Left cardiac atrium (tissue), 4 donors: Measurements from ENCODE around the gene BNIP3. TPM values are rescaled to one million over a fixed set of nuclear protein-coding genes. Genes with fewer than 3 reads are reported as not detected.

Experiments
- ATAC-seq, 2 donors: fragments of 200-7000 bp; cut with Tn5 transposase; one replicate each; pipeline ENCODE4 v1.9.1; 2020; ENCODE audit warnings: mild to moderate bottlenecking in 2 of 2, moderate library complexity in 2 of 2
- DNase-seq: peaks from one replicate; pipeline ENCODE4 v3.0.0-alpha.2; 2020
- intact Hi-C, 2 donors: fragments of 100-400 bp; cut with DNase I; formaldehyde crosslinking; loops; one replicate each; pipeline versions ENCODE4 v1.14.1 to v1.15.1; 2022 to 2023
- total RNA-seq, 2 donors: library from RNA; stranded (reverse); fragmentation: NEBNext Ultra II Directional; extraction: Animal tissue kit (Norgen Biotek cat#: 25700); gene quantifications; one replicate each; pipeline ENCODE4 v1.2.1, GENCODE V29; 2021
- donor health status: DM: no; HTN: yes; CAD: no.
- donor health status: DM: no; HTN: yes; CAD: no; lungs with severe emphysema.
- donor health status: DM: yes; HTN: yes; CAD: no.
- donor health status: Dilated cardiomyopathy.

Gene BNIP3
- total RNA-seq, 2 donors from 2014 or later = 67.1 to 87.1 TPM

GRCh38 chr10:131942455-131942854 lies 39.3 kb downstream of the BNIP3 start:
- intact Hi-C loops = no loop called here
- no peak for ATAC-seq
- no peak for DNase-seq

DNA sequence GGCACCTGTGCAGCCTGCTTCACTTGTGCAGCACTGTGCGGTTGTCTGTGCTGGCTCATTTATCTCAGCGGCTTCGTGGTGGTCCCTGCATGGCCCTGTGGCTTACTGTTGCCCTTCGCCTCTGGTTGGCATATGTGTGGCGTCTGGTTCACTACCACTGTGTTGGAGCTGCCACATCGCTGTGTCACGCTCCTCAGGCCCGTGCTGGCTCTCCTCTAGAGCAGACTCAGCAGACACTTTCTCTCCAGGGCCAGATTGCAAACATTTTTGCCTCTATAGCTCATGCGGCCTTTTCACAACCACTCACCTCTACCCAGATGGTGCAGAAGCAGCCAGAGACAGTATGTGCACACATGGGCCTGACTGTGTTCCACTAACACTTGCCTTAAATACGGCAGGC lies 43.0 kb downstream of the BNIP3 start:
- DNase-seq (no peak), ATAC-seq (no peak)
- intact Hi-C loops = no loop called here

- DNase-seq = no peak
- intact Hi-C loops = no loop called here
- ATAC-seq = peak; percentile 55 to 69
These were observed 43.9 kb downstream of the BNIP3 start for GRCh38 chr10:131937836-131938235.

- DNase-seq = no peak
- intact Hi-C loops = no loop called here
- no peak for ATAC-seq
These were observed 45.0 kb downstream of the BNIP3 start for GRCh38 chr10:131936736-131937135.

DNA sequence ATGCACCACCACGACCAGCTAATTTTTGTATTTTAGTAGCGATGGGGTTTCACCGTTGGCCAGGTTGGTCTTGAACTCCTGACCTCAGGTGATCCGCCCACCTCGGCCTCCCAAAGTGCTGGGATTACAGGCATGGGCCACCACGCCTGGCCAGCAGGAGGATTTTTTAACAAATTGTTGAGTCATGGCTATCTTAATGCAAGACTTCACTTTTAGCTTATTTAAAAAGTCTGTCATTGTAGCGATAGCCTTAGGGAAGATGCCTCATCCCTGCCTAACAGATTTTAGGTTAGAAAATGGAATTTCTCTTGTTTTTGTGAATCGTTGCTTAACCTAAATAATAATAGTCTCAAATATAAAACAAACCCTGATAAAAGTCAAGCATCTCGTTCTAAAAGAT lies 45.4 kb downstream of the BNIP3 start:
- ATAC-seq = no peak
- intact Hi-C loops = no loop called here
- no peak for DNase-seq

- intact Hi-C loops = no loop called here
- DNase-seq (no peak), ATAC-seq (no peak)
These were observed 46.5 kb downstream of the BNIP3 start for GRCh38 chr10:131935260-131935659.

DNA sequence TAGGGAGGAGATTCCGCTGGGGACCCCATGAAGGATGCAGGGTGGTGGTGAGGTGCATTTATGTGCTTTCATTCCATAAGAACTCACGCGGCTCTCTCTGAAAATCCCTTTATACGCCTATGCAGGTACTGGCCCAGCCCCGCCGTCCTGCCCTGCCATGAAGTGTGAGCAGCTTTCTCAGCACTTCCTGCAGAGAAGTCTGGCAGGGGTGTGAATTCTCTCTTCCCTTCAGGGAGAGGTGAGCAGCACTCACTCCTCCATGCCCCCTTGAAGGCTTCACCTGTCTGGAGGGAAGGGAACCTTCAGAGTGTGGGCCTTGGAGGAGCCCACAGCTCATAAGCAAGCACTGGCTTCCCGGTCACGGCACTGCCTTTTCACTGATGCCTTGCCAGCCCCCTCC lies 47.0 kb downstream of the BNIP3 start:
- no peak for DNase-seq
- intact Hi-C loops = no loop called here

GRCh38 chr10:131933696-131934086 lies 48.0 kb downstream of the BNIP3 start:
- DNase-seq = no peak
- intact Hi-C loops = no loop called here
- ATAC-seq = no peak

More for the DNA sequence above, 47.0 kb downstream of the BNIP3 start:
- ATAC-seq = no peak

- ATAC-seq (no peak), DNase-seq (no peak)
- intact Hi-C loops = no loop called here
These were observed 48.6 kb downstream of the BNIP3 start for GRCh38 chr10:131933016-131933695.

GRCh38 chr10:131931981-131932380 lies 49.7 kb downstream of the BNIP3 start:
- peak in 1 of 2 donors; percentile 33 for ATAC-seq

GRCh38 chr10:131930586-131931330 lies 51.0 kb downstream of the BNIP3 start:
- DNase-seq (no peak), ATAC-seq (no peak)
- intact Hi-C loops = no loop called here

More at GRCh38 chr10:131931981-131932380, 49.7 kb downstream of the BNIP3 start:
- intact Hi-C loops = no loop called here
- no peak for DNase-seq

GRCh38 chr10:131930150-131930549 lies 51.6 kb downstream of the BNIP3 start:
- DNase-seq (no peak), ATAC-seq (no peak)
- intact Hi-C loops = no loop called here

DNA sequence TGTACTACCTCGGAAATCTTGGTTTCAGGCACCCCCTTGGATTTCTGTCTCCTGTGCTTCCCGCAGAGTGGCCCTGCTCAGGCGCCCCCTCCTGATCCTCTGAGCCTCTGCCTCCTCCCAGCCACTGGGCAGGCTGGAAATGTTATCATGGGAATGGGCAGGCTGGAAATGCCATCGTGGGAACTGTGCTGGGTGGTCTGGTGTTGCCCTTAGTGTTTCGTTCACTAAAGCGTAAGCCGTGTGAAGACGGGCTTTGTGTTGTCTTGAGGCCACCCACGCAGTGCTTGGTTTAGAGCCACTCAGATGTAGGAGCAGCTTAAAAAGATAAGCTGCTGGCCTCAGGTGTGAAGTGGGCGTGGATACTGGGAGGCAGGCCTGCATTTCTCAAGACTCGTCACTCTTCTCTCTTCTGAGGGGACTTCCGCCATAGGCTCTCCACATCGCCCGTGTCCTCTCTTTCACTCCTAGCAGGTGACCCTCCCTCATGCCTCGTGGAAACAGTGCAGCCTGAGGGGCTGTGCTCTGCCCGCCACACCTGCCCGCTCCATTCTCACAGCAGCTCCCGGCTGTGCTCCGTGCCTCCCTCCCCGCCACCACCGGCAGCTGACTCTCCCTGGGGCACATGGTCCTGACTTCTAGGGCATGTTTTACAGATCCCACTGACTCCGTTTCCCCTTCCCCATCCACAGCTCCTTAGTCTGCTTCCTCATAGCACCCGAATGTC lies 52.4 kb downstream of the BNIP3 start:
- peak in 1 of 2 donors; percentile 9 for ATAC-seq
- intact Hi-C loops = no loop called here
- DNase-seq = no peak

DNA sequence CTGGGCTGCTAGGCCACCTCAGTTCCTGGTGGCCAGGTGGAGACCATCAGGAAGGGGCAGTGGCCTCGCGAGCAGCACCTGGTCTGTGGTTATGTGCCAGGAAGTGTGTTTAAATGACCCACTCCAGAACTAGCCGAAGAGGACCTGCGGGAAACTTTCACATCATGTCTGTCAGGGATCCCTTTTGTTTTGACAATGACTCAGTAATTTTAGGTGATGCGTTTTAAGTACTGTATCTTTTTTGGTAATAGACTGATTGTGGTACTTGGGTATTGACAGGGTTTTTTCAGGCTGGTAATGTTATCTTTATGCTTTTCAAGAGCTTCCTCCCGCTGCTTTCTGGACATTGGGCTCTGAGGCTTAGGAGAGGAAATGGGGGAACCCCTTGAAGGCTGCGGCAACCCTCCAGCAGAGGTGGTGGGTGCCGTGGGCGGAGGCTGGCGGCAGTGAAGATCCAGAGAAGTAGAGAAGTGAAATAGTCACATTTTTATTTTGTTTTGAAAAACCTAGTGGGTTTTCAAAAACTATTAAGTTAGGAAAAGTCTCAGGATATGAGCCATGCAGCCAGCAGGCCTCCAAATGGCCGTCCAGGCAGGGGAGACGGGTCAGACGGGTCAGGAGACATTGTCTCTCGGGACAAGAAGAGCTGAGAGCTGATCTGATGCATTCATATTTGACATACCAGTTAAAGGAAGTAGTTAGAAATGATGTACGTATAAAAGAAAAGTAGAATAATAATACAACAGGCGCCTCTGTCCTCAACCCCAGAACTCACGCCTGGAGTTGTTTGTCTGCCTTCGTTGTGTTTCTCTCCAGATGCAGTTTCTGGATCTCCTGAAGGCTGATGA lies 53.3 kb downstream of the BNIP3 start:
- intact Hi-C loops = no loop called here
- ATAC-seq = peak in 1 of 2 donors; percentile 17
- DNase-seq = no peak

- no peak for DNase-seq
- intact Hi-C loops = no loop called here
- ATAC-seq = no peak
These were observed 54.8 kb downstream of the BNIP3 start for GRCh38 chr10:131926743-131927595.

- intact Hi-C loops = no loop called here
- ATAC-seq = no peak
- DNase-seq = no peak
These were observed 55.5 kb downstream of the BNIP3 start for GRCh38 chr10:131926253-131926652.

DNA sequence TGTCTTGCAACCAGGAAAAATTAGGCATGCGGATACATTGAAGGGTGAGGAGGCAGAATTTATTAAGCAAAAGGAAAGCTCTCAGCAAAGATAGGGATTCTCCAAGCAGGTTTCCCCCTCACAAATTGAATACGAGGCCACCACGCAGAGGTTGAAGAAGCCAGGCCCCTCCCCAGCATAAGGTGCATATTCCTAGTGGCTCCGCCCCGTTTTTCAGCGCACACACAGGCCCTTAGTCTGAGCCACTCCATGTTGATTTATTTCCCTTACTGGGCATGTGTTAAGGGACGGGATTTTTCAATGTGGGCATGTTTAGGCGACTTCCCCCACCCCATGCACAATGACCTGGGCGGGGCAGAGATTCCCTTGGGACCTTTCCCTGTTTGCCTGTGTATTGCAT lies 56.0 kb downstream of the BNIP3 start:
- DNase-seq (no peak), ATAC-seq (no peak)
- intact Hi-C loops = no loop called here

DNA sequence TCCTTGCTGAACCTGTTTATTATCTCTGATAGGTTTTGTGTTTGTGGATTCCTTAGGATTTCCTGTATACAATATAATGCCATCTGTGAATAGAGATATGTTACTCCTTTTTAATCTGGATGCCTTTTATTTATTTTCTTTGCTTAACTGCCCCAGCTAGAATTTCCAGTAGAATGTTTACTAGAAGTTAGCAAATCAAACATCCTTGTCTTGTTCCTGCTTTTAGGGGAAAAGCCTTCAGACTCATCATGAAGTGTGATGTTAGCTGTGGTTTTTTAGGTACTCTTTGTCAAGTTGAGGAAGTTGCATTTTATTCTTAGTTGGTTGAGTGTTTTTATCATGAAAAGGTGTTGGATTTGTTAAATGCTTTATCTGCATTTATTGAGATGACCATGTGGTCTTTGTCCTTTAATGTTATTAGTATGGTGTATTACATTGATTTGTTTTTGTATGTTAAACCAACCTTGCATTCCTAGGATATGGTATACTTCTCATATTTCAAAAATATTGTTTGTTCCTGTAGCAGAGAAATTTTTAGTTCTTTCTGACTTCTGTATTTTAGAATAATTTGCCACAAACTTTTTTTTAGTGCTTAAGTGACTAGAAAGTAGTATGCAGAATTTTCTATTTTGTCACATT lies 56.6 kb downstream of the BNIP3 start:
- ATAC-seq (no peak), DNase-seq (no peak)
- intact Hi-C loops = no loop called here
